T47D (cell line): ENCODE results near the gene ZDHHC7.

Source experiments
- DNase-seq, 2 experiments: peaks; one replicate each; pipeline versions ENCODE4 v3.0.0 to v3.0.0-alpha.2; 2011 to 2012; ENCODE audit warnings: low read depth in 1 of 2, low spot score in 1 of 2
- JUND ChIP-seq: IDR thresholded peaks from 2 replicates; pipeline ENCODE4 v1.6.1; 2012; ENCODE audit warnings: low read depth
- in situ Hi-C: cut with HindIII; loops from 2 replicates; pipeline ENCODE4 v1.10.0; 2016; ENCODE audit warnings: low sequenced_read_pairs, low pct_unique_long_range_greater_than_20kb

Gene ZDHHC7

GRCh38 chr16:85026703-85027102 lies 15.4 kb upstream of the ZDHHC7 start:
- in situ Hi-C loops, result no loop called here
- TF ChIP-seq JUND, result no peak
- DNase-seq, result peak; percentile 61 to 63

- in situ Hi-C loops, result no loop called here
- TF ChIP-seq JUND, result no peak
- no peak for DNase-seq
These were observed 14.7 kb upstream of the ZDHHC7 start for GRCh38 chr16:85025781-85026653.

- TF ChIP-seq JUND, result no peak
- in situ Hi-C loops, result no loop called here
- no peak for DNase-seq
These were observed 8.4 kb upstream of the ZDHHC7 start for GRCh38 chr16:85019659-85020245.

GRCh38 chr16:85018529-85019236 lies 7.3 kb upstream of the ZDHHC7 start:
- no peak for TF ChIP-seq JUND
- in situ Hi-C loops, result no loop called here
- no peak for DNase-seq

GRCh38 chr16:85017633-85018032 lies 6.3 kb upstream of the ZDHHC7 start:
- TF ChIP-seq JUND, result no peak
- DNase-seq, result no peak
- in situ Hi-C loops, result no loop called here

GRCh38 chr16:85017151-85017550 lies 5.8 kb upstream of the ZDHHC7 start:
- no peak for TF ChIP-seq JUND
- in situ Hi-C loops, result no loop called here
- DNase-seq, result no peak

GRCh38 chr16:85015481-85016187 lies 4.3 kb upstream of the ZDHHC7 start:
- TF ChIP-seq JUND, result peak; percentile 57; the same call in 1 of the 2 replicates
- peak in 1 of 2 experiments; percentile 94 for DNase-seq
- in situ Hi-C loops, result no loop called here

GRCh38 chr16:85014311-85014710 lies 3.0 kb upstream of the ZDHHC7 start:
- no peak for DNase-seq
- in situ Hi-C loops, result no loop called here
- TF ChIP-seq JUND, result no peak

- TF ChIP-seq JUND, result no peak
- DNase-seq, result no peak
- in situ Hi-C loops, result no loop called here
These were observed 530 bp upstream of the ZDHHC7 start for GRCh38 chr16:85011846-85012284.

GRCh38 chr16:85010446-85010930 lies 847 bp downstream of the ZDHHC7 start:
- DNase-seq, result no peak
- no peak for TF ChIP-seq JUND
- in situ Hi-C loops, result no loop called here

- no peak for TF ChIP-seq JUND
- in situ Hi-C loops, result no loop called here
- no peak for DNase-seq
These were observed 3.1 kb downstream of the ZDHHC7 start for GRCh38 chr16:85008271-85008670.
